Activated T-cell treated with anti-CD3 and anti-CD28 coated beads, Interleukin-2, amount 50 U/mL, for 1 hour (primary cell): ENCODE data around the gene OTOP3.

Experiments used
- DNase-seq: peaks from one replicate; pipeline ENCODE4 v3.0.0-alpha.2; 2020

OTOP3 gene

GRCh38 chr17:74990581-74991105 is 54.9 kb downstream of the OTOP3 start:
- DNase-seq: no peak

DNA sequence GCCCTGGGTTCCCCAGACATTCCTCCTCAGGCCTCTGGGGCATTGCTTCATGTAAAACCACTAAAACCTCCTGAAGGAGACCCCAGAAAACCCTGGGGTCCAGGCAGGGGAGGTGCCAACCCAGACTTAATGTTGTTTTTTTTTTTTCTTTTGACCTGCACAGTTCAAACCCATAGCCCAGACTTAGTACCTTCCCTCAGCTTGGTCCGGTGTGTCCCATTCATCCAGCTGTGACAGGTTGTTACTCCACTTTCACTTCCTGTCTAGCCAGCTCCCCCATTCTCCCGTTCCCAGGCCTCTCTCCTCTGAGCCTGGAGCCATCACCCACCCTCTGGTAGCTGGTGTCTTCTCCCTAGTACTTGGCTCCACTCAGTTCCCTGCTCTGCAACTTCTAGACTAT is 56.5 kb downstream of the OTOP3 start:
- no peak for DNase-seq

DNA sequence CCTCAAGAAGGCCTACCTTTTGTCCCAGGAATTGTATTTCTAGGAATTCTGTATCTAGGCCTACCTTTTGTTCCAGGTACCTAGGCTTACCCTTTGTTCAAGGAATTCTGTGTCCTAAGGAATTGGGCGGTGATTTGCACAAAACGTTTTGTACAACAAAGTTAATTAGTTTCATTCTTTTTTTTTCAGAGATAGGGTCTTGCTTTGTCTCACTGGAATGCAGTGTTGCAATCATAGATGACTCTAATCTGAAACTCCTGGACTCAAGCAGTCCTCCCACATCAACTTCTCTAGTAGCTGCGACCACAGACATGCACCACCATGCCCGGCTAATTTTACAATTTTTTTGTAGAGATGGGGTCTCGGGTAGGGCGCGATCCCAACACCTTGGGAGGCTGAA is 58.7 kb downstream of the OTOP3 start:
- no peak for DNase-seq

DNA sequence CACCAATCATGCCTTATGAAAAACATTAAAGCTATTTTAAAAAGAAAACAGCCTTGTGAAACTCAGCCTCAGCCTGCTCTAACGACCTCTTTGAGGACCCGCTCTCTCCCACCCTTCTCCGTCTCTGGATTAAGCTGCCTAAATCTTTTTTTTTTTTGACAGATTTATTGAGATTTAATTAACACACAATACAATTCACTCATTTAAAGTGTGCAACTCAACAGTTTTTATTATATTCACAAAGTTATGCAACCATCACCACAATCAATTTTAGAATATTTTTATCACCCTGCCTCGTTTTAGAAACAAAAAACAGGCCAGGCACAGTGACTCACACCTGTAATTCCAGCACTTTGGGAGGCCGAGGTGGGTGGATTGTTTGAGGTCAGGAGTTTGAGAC is 60.1 kb downstream of the OTOP3 start:
- DNase-seq: no peak

- DNase-seq: no peak
Measured at GRCh38 chr17:74998783-74999182, 63.1 kb downstream of the OTOP3 start.

DNA sequence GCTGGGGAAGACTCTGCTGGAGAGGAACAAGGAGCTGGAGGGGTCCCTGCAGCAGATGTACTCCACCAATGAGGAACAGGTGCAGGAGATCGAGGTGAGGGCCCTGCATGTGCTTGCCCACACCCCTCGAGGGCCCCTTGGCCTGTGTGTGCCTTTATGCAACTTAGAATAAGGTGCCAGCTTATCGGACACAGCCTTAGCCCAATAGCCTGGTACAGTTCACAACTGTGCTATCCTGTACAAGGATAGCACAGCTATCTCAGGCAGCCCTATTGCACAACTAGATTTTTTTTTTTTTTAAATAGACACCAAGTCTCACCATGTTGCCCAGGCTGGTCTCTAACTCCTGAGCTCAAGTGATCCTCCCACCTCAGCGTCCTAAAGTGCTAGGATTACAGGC is 63.8 kb downstream of the OTOP3 start:
- no peak for DNase-seq
